Placental epithelial cell (primary cell): Measurements from ENCODE around the gene MESD. TPM values are rescaled to one million over a fixed set of nuclear protein-coding genes. Genes with fewer than 3 reads are reported as not detected.

Experiments used
- small RNA-seq: library from RNA; depleted of rRNA; stranded (forward); fragments of <200 nt; gene quantifications from one replicate; pipeline ENCODE3, GENCODE V24; 2012
- total RNA-seq: library from RNA; depleted of rRNA; stranded (reverse); fragments of >200 nt; gene quantifications from 2 replicates; pipeline ENCODE4 v1.2.3, GENCODE V29; 2012

Gene MESD
- total RNA-seq = 17.8 and 27.5 TPM in 2 replicates

DNA sequence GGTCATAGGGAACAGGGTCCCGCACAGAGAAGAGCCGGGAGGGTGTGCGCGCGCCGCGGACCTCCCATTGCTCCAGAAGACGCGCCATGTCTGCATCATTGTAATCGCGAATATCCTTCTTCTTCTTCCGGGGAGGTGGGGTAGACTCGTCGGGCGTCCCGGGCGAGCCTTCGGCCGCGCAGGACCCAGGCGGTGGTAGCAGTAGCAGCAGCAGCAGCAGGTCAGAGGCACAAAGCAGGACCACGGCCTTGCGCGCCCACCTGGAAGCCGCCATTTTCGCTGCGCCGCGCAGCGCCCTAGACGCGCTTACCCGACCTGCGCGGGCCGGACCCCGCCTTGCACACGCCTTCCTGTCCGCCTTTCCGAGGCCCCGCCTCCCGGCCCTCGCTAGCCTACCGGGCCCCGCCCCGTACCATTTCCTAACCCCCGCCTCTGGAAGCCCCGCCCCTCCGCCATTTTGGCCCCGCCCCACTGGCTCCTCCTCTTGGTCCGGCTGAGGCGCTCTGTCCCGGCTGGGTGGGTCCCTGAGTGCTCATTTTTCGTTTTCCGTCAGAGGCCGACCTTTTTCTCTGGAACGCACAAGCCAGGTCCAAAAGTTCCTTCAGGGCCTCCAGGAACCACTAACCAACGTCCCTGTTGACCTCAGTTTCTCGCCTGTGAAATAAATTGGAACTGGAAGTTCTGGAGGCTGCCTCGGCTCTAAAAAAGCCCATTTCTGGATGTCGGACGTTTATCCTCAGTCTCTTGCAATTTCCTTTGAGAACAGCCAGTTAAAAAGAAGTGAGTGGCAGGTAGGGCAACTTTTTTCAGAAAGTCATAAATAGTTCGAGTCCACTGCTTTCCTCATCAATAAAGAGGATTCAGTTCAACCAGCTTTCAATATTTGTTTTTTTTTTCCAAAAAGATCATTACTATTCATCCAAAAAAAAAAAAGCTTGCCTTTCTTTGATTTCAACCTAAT, at the start of gene MESD:
Gene MESD (minus strand): TSS at position 302 of the 961 bp plus-strand sequence. CDS start 28 bp downstream, at position 274.

DNA sequence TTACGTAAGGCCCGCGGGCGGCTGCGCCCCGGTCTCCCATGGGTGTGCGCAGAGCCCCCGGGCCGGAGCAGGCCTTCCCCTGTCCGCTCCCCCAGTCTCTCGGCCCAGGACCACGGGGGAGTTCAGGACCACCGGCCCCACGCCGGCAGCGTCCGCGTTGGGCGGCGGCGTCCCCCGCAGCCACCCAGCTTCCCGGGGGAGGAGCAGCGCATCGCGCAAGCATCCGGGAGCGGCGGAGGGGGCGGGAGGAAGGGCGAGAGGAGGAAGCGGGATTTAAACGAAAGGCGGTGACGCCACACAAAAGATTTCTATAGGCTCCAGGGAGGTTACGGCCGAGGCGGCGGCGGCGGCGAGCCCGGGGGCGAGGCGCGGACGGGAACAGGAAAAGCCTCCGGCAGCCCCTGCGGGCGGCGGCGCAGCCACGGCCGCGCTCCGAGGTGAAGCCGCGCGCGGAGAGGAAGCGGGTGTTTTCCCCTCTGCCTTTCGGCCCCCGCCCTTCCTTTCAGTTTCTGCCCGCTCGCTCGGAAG, 11.1 kb upstream of the MESD start, which contains the start of gene TLNRD1:
Gene TLNRD1 (plus strand): TSS at position 300 of the 528 bp plus-strand sequence. CDS start 1,349 bp downstream, outside the sequence.

Small RNA genes within 50 kb of the gene (small RNA-seq; reads per million reads assigned to genes)
- gene MIR4514 = not detected

Other genes starting within 250 kb of the MESD start
- gene CEMIP, start 210.4 kb downstream of the MESD start, total RNA-seq = 12.6 and 29.6 TPM in 2 replicates
- 14.9 and 28.1 TPM in 2 replicates for gene TLNRD1, start 11.1 kb upstream of the MESD start, total RNA-seq
- gene CFAP161, start 144.5 kb upstream of the MESD start, total RNA-seq = 0.39 TPM in 1 of 2 replicates, not detected in the other
- under 0.01 and 0.43 TPM in 2 replicates for gene IL16, start 207.1 kb upstream of the MESD start, total RNA-seq